ENCODE measurements around the gene HOXA10.

The HOXA10 gene

GRCh38 chr7:27189997-27190748 is 16.1 kb upstream of the HOXA10 start:
- no peak for DNase-seq

GRCh38 chr7:27189295-27189996 is 15.3 kb upstream of the HOXA10 start:
- DNase-seq, result no peak

- DNase-seq, result no peak
Observed at GRCh38 chr7:27188386-27189294, 14.5 kb upstream of the HOXA10 start.

- no peak for DNase-seq
Observed at GRCh38 chr7:27187475-27188385, 13.6 kb upstream of the HOXA10 start.

- no peak for DNase-seq
Observed at GRCh38 chr7:27186668-27187474, 12.8 kb upstream of the HOXA10 start.

GRCh38 chr7:27185854-27186667 is 11.9 kb upstream of the HOXA10 start:
- DNase-seq, result no peak

- DNase-seq, result peak; percentile 67
Observed at GRCh38 chr7:27185013-27185853, 11.1 kb upstream of the HOXA10 start, which contains the start of gene HOXA11. Gene HOXA11 (minus strand): TSS chr7:27185232. CDS start chr7:27185144, 88 bp downstream.

- peak; percentile 25 for DNase-seq
Observed at GRCh38 chr7:27184337-27185012, 10.4 kb upstream of the HOXA10 start.

GRCh38 chr7:27183682-27184336 is 9.7 kb upstream of the HOXA10 start:
- peak; percentile 50 for DNase-seq

- DNase-seq, result no peak
Observed at GRCh38 chr7:27182861-27183681, 9.0 kb upstream of the HOXA10 start.

GRCh38 chr7:27182285-27182841 is 8.2 kb upstream of the HOXA10 start:
- DNase-seq, result no peak

- DNase-seq, result no peak
Observed at GRCh38 chr7:27181795-27182275, 7.7 kb upstream of the HOXA10 start.

GRCh38 chr7:27180431-27181420 is 6.6 kb upstream of the HOXA10 start:
- DNase-seq, result no peak

- DNase-seq, result peak; percentile 37
Observed at GRCh38 chr7:27179503-27180430, 5.6 kb upstream of the HOXA10 start.

Data from NCI-H2171 (cell line).